ENCODE data around the gene WDFY3.

- TF ChIP-seq, protein P1, sequence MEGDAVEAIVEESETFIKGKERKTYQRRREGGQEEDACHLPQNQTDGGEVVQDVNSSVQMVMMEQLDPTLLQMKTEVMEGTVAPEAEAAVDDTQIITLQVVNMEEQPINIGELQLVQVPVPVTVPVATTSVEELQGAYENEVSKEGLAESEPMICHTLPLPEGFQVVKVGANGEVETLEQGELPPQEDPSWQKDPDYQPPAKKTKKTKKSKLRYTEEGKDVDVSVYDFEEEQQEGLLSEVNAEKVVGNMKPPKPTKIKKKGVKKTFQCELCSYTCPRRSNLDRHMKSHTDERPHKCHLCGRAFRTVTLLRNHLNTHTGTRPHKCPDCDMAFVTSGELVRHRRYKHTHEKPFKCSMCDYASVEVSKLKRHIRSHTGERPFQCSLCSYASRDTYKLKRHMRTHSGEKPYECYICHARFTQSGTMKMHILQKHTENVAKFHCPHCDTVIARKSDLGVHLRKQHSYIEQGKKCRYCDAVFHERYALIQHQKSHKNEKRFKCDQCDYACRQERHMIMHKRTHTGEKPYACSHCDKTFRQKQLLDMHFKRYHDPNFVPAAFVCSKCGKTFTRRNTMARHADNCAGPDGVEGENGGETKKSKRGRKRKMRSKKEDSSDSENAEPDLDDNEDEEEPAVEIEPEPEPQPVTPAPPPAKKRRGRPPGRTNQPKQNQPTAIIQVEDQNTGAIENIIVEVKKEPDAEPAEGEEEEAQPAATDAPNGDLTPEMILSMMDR (optimal IDR thresholded peaks at IDR 0.05 in 1 of 3, IDR thresholded peaks at IDR 0.05 in 1 of 3, conservative IDR thresholded peaks at IDR 0.05 in 1 of 3; ENCODE audit: extremely low read depth in 1 of 3, insufficient read depth in 2 of 3, low read length in 3 of 3), result no peak
- TF ChIP-seq EZH2 (IDR thresholded peaks at IDR 0.05; ENCODE audit: low read length), result no peak
Measured at GRCh38 chr4:84684361-84684760, 282.1 kb downstream of the WDFY3 start.
